Measurements from ENCODE around the gene ERGIC1.
"Not testable (repeated sequence)": the region's sequence is repeated elsewhere in the genome, so short reads cannot be mapped to it uniquely, and the experiment has no call there.

Gene ERGIC1, protein sequence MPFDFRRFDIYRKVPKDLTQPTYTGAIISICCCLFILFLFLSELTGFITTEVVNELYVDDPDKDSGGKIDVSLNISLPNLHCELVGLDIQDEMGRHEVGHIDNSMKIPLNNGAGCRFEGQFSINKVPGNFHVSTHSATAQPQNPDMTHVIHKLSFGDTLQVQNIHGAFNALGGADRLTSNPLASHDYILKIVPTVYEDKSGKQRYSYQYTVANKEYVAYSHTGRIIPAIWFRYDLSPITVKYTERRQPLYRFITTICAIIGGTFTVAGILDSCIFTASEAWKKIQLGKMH

DNA sequence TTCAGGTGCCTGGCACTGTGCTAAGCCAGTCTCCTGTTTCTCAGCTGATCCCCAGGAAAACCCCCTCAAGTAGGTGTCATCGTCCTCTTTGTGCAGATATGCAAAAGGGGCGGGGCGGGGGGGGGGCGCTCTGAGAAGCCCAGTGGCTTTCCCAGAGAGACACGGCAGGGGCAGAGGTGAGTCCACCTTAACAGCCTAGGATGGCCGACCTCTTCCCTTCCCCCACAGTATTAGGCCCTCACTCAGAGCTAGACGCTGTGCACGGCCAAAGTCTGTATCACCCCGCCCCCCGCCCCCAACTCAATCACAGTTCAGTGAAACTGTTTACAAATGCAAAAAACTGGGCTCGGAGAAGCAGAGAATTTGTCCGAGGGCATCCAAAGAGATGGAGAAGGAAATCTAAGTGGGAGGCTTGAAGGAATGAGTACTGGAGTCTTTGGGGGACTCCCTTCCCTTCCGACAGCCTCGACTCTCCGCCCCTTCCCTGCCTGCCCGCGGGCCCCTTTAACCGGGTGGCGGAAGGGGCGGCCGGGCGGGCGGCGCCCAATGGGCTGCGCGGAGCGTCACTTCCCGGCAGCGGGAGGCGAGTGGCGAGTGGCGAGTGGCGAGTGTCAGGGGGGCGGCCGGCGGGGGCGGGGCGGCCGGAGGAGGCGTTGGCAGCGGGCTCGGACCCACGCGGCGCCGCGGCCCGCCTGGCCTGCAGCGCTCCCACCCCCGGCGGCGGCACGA is at the start of gene ERGIC1:
ERGIC1 (plus strand) TSS at position 566 of the 729 bp plus-strand sequence; CDS start at position 729, 163 bp downstream.
- DNase-seq (ENCODE audit: low read depth in 3 of 3, low spot score in 1 of 3) = peak; percentile 13 to 43 (median 32)

DNA sequence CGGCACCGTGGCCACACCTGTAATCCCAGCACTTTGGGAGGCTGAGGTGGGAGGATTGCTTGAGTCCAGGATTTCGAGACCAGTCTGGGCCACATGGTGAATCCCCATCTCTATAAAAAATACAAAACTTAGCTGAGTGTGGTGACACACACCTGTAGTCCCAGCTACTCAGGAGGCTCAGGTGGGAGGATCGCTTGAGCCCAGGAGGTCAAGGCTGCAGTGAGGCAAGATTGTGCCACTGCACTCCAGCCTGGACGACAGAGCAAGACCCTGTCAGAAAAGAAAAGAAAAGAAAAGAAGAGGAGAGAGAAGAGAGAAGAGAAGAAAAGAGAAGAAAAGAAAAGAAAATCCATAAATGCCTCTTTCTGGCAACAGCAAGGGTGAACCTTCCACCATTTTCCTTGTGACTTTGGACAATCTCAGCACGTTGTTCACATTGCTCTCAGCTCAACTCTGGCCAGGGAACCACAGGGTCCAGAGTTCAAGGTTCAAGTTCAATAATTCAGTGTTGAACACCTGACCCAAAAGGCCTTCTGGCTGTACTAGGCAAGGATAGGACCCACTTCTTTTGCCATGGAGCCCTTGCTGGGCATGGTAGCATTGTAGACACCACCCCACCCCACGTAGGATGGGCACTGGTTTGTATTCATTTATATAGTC is 48.5 kb upstream of the ERGIC1 start:
- no peak for DNase-seq (ENCODE audit: low read depth in 3 of 3, low spot score in 1 of 3)

- DNase-seq (ENCODE audit: low read depth in 3 of 3, low spot score in 1 of 3) = no peak
These were observed 47.2 kb upstream of the ERGIC1 start for GRCh38 chr5:172786736-172787462.

DNA sequence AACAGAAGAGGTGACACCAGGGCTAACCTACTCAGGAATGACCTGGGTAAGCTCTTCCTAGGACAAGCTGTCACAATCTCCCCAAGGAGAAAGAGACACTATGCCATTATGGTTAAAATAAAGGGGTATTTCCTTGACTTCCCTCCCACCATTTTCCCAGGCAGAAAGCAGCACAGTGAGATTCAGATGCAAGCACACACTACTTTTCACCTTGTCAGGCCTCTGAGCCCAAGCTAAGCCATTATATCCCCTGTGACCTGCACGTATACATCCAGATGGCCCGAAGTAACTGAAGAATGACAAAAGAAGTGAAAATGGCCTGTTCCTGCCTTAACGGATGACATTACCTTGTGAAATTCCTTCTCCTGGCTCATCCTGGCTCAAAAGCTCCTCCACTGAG is 46.5 kb upstream of the ERGIC1 start:
- DNase-seq (ENCODE audit: low read depth in 3 of 3, low spot score in 1 of 3) = not testable (repeated sequence)

DNA sequence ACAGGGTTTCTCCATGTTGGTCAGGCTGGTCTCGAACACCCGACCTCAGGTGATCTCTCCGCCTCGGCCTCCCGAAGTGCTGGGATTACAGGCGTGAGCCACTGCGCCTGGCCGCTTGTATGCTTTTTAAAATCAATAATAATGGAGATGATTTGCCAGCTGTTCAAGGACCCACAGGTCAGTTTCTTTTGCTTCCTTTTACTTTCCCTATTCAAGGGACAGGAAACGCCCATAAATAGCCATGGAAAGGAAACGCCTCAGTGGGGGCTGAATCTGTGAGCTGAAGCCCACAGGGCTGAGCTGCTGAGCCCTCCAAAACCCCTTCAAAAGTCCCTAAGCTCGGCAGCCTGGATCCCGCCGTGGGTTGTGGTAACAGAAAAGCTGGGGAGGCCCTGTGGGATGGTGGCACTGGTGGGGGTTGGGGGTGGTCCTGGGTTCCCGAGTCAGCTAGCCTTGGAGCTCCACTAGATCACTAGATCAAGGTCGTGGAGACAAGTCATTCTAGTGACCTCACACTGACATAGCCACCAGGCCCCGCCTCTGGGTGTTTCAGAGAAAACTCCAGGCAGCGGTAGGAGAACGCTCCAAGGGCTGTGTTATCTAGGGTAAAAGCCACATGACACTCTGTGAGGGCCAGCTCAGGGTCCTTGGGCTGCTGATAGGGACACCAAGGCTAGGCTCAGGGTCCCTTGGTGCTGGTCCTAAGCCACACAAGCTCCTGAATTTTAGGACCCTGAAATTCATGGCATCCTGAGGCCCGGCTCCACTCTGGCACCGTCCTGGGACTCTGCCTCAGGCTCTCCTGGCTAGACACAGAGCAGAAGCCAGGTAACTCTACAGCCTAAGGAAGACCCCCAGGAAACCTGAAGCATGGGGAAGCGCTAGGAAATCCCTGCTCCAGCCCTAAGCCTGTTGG is 45.0 kb upstream of the ERGIC1 start:
- DNase-seq (ENCODE audit: low read depth in 3 of 3, low spot score in 1 of 3) = no peak

DNA sequence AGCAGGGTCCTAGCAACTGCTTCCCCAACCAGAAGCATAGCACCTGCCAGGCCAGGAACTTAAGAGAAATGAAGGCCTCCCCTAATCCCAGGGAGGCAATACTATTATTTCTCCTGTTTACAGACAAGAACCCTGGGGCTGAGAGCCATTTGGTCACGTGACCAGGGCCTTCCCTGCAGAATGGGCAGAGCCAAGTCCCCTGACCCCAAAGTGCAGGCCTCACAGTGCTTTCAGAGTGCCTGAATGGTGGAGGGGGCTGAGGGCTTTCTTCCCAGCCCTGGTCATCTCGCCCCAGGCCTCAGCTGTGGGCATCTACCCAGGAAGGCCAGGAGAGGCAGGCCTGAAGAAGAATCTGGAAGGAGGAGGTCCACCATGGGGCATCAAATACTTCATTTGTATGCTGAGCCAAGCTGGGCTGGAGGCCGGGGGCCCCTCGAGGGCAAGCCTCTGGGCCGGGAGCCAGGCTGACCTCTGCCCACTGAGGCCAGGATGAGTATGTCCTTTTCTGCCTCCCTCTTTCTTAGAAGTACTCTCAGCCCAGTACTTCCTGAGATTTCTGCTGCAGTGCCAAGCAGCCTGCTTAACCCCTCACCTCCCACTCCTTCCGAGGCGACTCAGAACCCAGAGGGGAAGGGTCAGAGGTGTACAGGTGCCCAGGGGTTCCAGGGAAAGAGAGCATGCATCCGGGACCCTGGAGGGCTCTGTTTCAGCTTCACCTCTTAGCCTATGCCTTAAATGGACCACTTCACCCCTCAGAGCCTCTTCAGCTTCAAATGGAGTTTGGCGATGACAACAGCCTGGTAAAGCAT is 44.2 kb upstream of the ERGIC1 start:
- DNase-seq (ENCODE audit: low read depth in 3 of 3, low spot score in 1 of 3) = no peak

DNA sequence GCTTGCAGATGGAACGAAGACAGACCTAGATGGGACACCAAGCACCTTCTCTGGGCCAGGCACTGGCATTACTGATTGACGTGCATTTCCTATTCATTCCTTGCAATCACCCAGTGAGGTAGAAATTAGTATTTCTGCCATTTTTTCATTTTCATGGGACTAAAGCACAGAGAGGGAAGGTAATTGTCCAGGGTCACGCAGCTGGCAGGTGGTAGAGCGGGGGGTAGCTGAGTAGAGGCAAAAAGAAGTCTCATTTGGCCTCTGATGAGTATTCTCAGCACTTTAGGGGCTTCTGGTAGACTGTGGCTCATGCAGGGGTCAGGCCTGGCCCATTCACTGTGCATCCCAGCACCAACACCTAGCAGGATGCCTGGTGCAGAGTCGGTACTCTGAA is 43.6 kb upstream of the ERGIC1 start:
- no peak for DNase-seq (ENCODE audit: low read depth in 3 of 3, low spot score in 1 of 3)

DNA sequence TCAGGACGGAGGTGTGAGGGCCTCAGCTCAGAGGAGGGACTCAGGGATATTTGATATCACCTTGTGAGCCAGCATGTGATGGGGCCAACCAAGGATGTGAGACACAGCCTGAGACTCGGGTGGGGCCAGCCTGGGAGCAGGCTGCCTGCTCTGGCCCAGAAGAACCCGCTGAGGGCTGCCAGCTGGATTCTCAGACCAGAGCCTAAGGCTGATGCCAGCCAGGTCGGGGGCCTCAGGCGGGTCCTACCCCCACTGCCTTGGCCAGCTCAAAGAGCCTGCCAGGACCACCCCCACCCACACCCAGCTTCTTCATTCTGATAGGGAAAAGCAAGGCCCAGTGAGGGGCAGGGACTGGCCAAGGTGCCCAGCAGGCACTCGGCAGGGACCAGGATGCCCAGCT is 42.8 kb upstream of the ERGIC1 start:
- DNase-seq (ENCODE audit: low read depth in 3 of 3, low spot score in 1 of 3) = no peak

GRCh38 chr5:172791726-172792445 is 42.2 kb upstream of the ERGIC1 start:
- DNase-seq (ENCODE audit: low read depth in 3 of 3, low spot score in 1 of 3) = no peak

DNA sequence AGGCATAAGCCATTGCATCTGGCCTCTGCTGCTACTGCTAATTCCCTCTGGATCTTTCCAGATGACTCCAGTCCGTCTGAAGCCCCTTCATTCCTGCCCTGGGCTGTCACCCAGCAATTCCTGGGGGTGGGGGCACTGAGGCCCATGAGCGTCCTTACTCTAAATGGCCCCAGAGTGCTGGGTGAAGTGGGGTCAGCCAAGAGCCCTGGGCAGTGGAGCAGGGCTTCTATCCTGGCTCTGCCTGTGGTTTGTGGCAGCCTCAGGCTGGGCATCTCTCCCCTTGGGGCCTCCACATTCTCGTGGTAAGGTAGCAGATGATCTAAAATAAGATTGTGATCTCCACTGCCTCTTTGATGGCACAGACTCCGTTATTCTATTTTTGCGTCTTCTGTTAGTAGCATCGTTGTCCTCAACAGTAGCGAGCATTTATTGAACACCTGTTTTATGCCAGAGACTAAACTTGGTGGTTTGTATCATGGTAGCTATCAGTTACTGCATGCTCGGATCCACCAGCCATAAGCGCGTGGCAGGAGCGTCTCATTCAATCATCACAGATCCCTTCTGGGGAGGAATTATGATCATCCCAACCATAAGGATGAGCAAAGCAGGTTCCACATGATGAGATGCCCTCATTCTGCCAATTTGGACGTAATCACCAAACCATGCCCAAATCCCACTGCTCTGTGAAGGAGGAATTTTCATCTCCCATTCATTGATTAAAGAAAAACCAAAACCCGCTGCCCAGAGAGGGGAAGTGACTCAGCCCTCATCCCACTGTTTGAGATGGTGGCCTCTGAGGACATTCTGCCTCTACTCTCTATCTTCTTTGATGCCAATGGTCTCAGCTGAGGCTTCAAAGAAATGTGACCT is 41.1 kb upstream of the ERGIC1 start:
- DNase-seq (ENCODE audit: low read depth in 3 of 3, low spot score in 1 of 3) = no peak

GRCh38 chr5:172793577-172794488 is 40.2 kb upstream of the ERGIC1 start:
- no peak for DNase-seq (ENCODE audit: low read depth in 3 of 3, low spot score in 1 of 3)

GRCh38 chr5:172795318-172795977 is 38.6 kb upstream of the ERGIC1 start:
- DNase-seq (ENCODE audit: low read depth in 3 of 3, low spot score in 1 of 3) = no peak

DNA sequence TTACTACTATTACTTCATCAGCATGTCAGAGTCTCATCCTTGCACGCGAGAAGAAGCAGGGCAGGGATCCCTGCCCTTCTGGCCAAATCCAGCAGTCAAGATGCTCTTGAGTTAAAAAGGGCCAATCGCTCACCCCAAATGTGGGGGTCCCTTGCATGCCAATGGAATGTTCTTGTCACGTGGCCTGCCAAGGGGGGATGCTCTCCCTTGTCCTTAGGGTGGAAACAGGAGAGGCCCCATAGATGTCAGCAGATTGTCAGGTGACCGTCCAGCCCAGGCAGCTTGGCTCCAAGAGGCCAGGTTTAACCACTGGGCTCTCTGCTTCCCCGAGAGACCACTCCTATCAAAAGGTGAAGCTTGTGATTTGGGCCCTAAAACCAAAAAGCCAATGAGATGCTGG is 37.7 kb upstream of the ERGIC1 start:
- no peak for DNase-seq (ENCODE audit: low read depth in 3 of 3, low spot score in 1 of 3)

- DNase-seq (ENCODE audit: low read depth in 3 of 3, low spot score in 1 of 3) = no peak
These were observed 36.3 kb upstream of the ERGIC1 start for GRCh38 chr5:172797771-172798191.

DNA sequence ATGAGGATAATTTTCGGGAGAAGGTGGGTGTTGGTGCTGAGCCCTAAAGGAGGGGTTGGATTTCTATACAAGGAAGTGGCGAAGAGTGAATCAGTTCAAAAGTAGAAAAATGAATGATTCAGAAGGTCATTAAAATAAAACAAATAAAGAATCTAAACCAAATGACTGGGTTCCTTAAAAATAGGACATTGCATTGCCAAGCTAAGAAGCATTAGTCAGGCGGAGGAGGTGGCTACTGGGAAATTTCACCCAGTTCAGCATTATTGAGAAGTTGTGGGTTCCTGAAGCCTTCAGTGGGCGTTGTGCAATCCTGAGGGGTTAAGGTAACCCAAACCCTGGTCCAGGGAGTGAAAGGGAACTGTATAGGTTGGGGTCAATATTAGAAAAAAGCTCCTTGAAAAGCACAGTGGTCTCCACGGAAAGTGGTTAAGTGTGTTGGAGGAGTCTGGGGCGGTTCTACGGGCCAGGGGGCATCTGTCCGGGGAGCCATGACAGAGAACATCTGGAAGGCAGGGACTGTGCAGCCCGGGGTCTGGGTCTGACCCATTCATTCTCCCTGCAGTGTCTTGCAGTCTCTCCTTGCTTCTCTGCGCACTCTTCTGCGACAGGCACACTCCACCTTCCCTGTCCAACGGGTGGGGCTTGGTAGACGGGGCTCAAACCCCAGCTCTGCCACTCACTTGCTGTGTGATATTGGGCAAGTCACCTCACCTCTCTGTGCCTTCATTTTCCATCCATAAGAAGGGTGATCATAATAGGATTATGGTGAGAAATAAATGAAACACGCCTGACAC is 35.4 kb upstream of the ERGIC1 start:
- DNase-seq (ENCODE audit: low read depth in 3 of 3, low spot score in 1 of 3) = no peak

DNA sequence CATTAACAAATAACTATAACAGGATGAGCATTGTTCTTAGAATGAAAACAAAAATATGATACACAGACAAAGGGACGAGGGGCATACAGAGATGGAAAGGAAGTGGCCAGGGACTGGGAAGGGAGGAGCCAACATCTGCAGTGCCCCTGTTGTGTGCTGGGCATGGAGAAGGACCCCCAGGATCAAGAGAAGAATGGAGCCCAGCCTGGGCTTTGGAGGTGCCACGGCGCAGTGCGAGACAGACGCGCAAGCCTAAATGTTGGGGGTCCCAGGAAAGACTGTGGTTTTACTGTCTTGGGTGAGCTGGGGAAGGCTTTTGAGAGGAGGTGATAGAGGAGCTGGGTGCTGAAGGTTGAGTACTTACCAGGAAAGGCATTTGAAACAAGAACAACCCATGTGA is 34.6 kb upstream of the ERGIC1 start:
- no peak for DNase-seq (ENCODE audit: low read depth in 3 of 3, low spot score in 1 of 3)

Data from stimulated activated CD4-positive, alpha-beta T cell treated with anti-CD3 and anti-CD28 coated beads, TNF-alpha, amount 100 ng/mL, for 1 hour (primary cell).